H1 (cell line): ENCODE data around the gene LRRFIP1. TPM values are rescaled to one million over a fixed set of nuclear protein-coding genes. Genes with fewer than 3 reads are reported as not detected.

Source experiments
- CTCF ChIA-PET: fragments of 300-600 bp; sonication (Branson Sonifier 250); formaldehyde crosslinking; loops from one replicate; lab custom pipeline; 2021; ENCODE audit not compliant: partially characterized antibody; lab: Charles Lee
- POLR2A ChIA-PET: fragments of 300-600 bp; sonication (Branson Sonifier 250); formaldehyde crosslinking; loops from one replicate; lab custom pipeline; 2021; ENCODE audit warnings: inconsistent platforms; ENCODE audit not compliant: partially characterized antibody; lab: Charles Lee
- DNase-seq, 2 experiments: peaks; one replicate each; pipeline versions ENCODE4 v3.0.0 to v3.0.0-alpha.2; 2010 to 2022; ENCODE audit warnings: low spot score in 2 of 2, low read depth in 1 of 2, mixed read lengths in 1 of 2
- FAIRE-seq: peaks from 2 replicates; lab custom pipeline; 2011; peaks lifted over from hg19 to GRCh38; lab: Jason Lieb, UNC
- H2AFZ ChIP-seq: 2 replicates; pipeline ENCODE4 v1.8.1; 2012; ENCODE audit warnings: low read length, inconsistent platforms
- H2AK5ac ChIP-seq: 2 replicates; pipeline ENCODE4 v1.6.1; 2013; ENCODE audit warnings: low read depth, low read length
- H2BK120ac ChIP-seq: replicated peaks from 2 replicates; pipeline ENCODE3; 2013; ENCODE audit warnings: low read depth, low read length, inconsistent platforms
- H2BK12ac ChIP-seq: 2 replicates; pipeline ENCODE4 v1.6.1; 2013; ENCODE audit warnings: low read depth, low read length
- H2BK15ac ChIP-seq: 2 replicates; pipeline ENCODE4 v1.6.1; 2013; ENCODE audit warnings: low read length
- H2BK20ac ChIP-seq: 2 replicates; pipeline ENCODE4 v1.6.1; 2013; ENCODE audit warnings: low read length
- H2BK5ac ChIP-seq: 2 replicates; pipeline ENCODE4 v1.6.1; 2013; ENCODE audit warnings: low read depth, low read length
- H3K14ac ChIP-seq: 2 replicates; pipeline ENCODE4 v1.6.1; 2013; ENCODE audit warnings: inconsistent platforms; ENCODE audit not compliant: insufficient read length
- H3K18ac ChIP-seq: 2 replicates; pipeline ENCODE4 v1.6.1; 2013; ENCODE audit warnings: low read length; ENCODE audit errors: extremely low read depth
- H3K23ac ChIP-seq: 2 replicates; pipeline ENCODE4 v1.6.1; 2013; ENCODE audit warnings: inconsistent platforms; ENCODE audit not compliant: insufficient read length
- H3K23me2 ChIP-seq: 2 replicates; pipeline ENCODE4 v1.6.1; 2013; ENCODE audit warnings: low read depth, low read length
- H3K27ac ChIP-seq: 2 replicates; pipeline ENCODE4 v1.6.1; 2011; ENCODE audit warnings: low read depth, low read length, inconsistent platforms
- H3K27me3 ChIP-seq, 4 experiments: replicated peaks in 1 of 4; 1 replicate in 1 of 4; 2 replicates in 3 of 4; pipeline versions ENCODE4 v1.6.1 to v1.8.1; 2011 to 2013; ENCODE audit warnings: low read length in 3 of 4, mild to moderate bottlenecking in 3 of 4, inconsistent platforms in 2 of 4, mixed read lengths in 2 of 4, moderate library complexity in 1 of 4; ENCODE audit not compliant: control insufficient read depth in 3 of 4, insufficient read depth in 3 of 4; ENCODE audit errors: extremely low read depth in 1 of 4
- H3K36me3 ChIP-seq, 4 experiments: 2 replicates each; pipeline versions ENCODE4 v1.6.1 to v1.8.1; 2011 to 2013; ENCODE audit warnings: mild to moderate bottlenecking in 4 of 4, low read length in 3 of 4, moderate library complexity in 2 of 4, control low read depth in 1 of 4, inconsistent platforms in 1 of 4; ENCODE audit not compliant: insufficient read depth in 4 of 4, control insufficient read depth in 2 of 4
- H3K4ac ChIP-seq: replicated peaks from 2 replicates; pipeline ENCODE3; 2013; ENCODE audit warnings: low read length, low read depth, mixed read lengths, inconsistent platforms; ENCODE audit not compliant: insufficient read length
- H3K4me1 ChIP-seq, 4 experiments: replicated peaks in 1 of 4; 1 replicate in 1 of 4; 2 replicates in 3 of 4; pipeline versions ENCODE4 v1.6.1 to v1.8.1; 2011 to 2013; ENCODE audit warnings: low read length in 3 of 4, inconsistent platforms in 2 of 4, mixed read lengths in 1 of 4; ENCODE audit not compliant: insufficient read depth in 4 of 4, control insufficient read depth in 3 of 4
- H3K4me2 ChIP-seq, 2 experiments: 2 replicates each; pipeline versions ENCODE4 v1.6.1 to v1.8.1; 2011 to 2013; ENCODE audit warnings: low read depth in 2 of 2, low read length in 2 of 2, control low read depth in 1 of 2, inconsistent platforms in 1 of 2, mild to moderate bottlenecking in 1 of 2; ENCODE audit not compliant: insufficient read depth in 1 of 2
- H3K4me3 ChIP-seq, 4 experiments: fragments of 200-600, 300-600 bp in 1 of 4; sonication (generic), shearing (Covaris generic), sonication (Bioruptor Twin) in 1 of 4; 2 replicates each; pipeline versions ENCODE4 v1.5.1 to v1.8.1; 2011 to 2016; ENCODE audit warnings: low read length in 4 of 4, low read depth in 3 of 4, control low read depth in 2 of 4, inconsistent platforms in 2 of 4, mild to moderate bottlenecking in 2 of 4, mixed read lengths in 1 of 4, moderate library complexity in 1 of 4; ENCODE audit not compliant: insufficient read depth in 2 of 4; ENCODE audit errors: extremely low read depth in 1 of 4
- H3K56ac ChIP-seq: replicated peaks from 2 replicates; pipeline ENCODE3; 2013; ENCODE audit warnings: low read depth, mild to moderate bottlenecking, mixed read lengths, low read length, inconsistent platforms; ENCODE audit not compliant: insufficient read length
- H3K79me1 ChIP-seq: 2 replicates; pipeline ENCODE4 v1.6.1; 2013; ENCODE audit warnings: low read depth, low read length, control low read depth
- H3K79me2 ChIP-seq, 2 experiments: 2 replicates each; pipeline versions ENCODE4 v1.6.1 to v1.8.1; 2012 to 2013; ENCODE audit warnings: low read length in 2 of 2, mild to moderate bottlenecking in 2 of 2, inconsistent platforms in 1 of 2; ENCODE audit not compliant: insufficient read depth in 2 of 2, control insufficient read depth in 1 of 2
- H3K9ac ChIP-seq, 4 experiments: replicated peaks in 1 of 4; 1 replicate in 1 of 4; 2 replicates in 3 of 4; pipeline versions ENCODE4 v1.6.1 to v1.8.1; 2011 to 2013; ENCODE audit warnings: low read depth in 3 of 4, low read length in 3 of 4, control low read depth in 2 of 4, mild to moderate bottlenecking in 2 of 4, moderate library complexity in 2 of 4, inconsistent platforms in 1 of 4; ENCODE audit errors: extremely low read depth in 1 of 4
- H3K9me3 ChIP-seq, 2 experiments: 2 replicates each; pipeline versions ENCODE4 v1.6.1 to v1.8.1; 2012 to 2013; ENCODE audit warnings: mild to moderate bottlenecking in 2 of 2, moderate library complexity in 2 of 2, control low read depth in 1 of 2, inconsistent platforms in 1 of 2, low read depth in 1 of 2, low read length in 1 of 2, mixed read lengths in 1 of 2; ENCODE audit not compliant: insufficient read depth in 2 of 2
- H4K20me1 ChIP-seq, 2 experiments: replicated peaks in 1 of 2; 2 replicates each; pipeline versions ENCODE3 to v1.8.1; 2011 to 2013; ENCODE audit warnings: inconsistent platforms in 2 of 2, low read length in 2 of 2, mild to moderate bottlenecking in 1 of 2; ENCODE audit not compliant: insufficient read depth in 2 of 2, control insufficient read depth in 1 of 2
- H4K5ac ChIP-seq: 2 replicates; pipeline ENCODE4 v1.6.1; 2013; ENCODE audit warnings: low read length, low read depth, mixed read lengths, inconsistent platforms; ENCODE audit not compliant: insufficient read length
- H4K8ac ChIP-seq: 2 replicates; pipeline ENCODE4 v1.8.0; 2013; ENCODE audit warnings: mild to moderate bottlenecking, moderate library complexity, low read length, inconsistent platforms; ENCODE audit not compliant: insufficient read depth; ENCODE audit errors: extremely low read depth
- H4K91ac ChIP-seq: replicated peaks from 2 replicates; pipeline ENCODE3; 2013; ENCODE audit warnings: low read length, mixed read lengths, inconsistent platforms; ENCODE audit not compliant: insufficient read length
- CREB1 ChIP-seq: IDR thresholded peaks from 2 replicates; pipeline ENCODE4 v1.6.1; 2012; ENCODE audit warnings: inconsistent platforms
- E2F6 ChIP-seq: IDR thresholded peaks from 2 replicates; pipeline ENCODE4 v1.6.1; 2012; ENCODE audit warnings: inconsistent platforms
- HDAC6 ChIP-seq: IDR thresholded peaks from one replicate; pipeline ENCODE4 v1.7.1; 2012; ENCODE audit warnings: low read depth, mild to moderate bottlenecking, inconsistent platforms, low read length, moderate library complexity
- JUN ChIP-seq: IDR thresholded peaks from 2 replicates; pipeline ENCODE4 v1.6.1; 2011; ENCODE audit warnings: low read depth, mild to moderate bottlenecking, improper control_type of control experiment, low read length
- KDM1A ChIP-seq: fragments of 200-600, 300-600 bp; sonication (generic); IDR thresholded peaks from 2 replicates; pipeline ENCODE4 v1.7.1; 2016; ENCODE audit warnings: mild to moderate bottlenecking, low read length, borderline replicate concordance
- KDM5A ChIP-seq: fragments of 200-600 bp; IDR thresholded peaks from 2 replicates; pipeline ENCODE4 v1.7.1; 2012; ENCODE audit warnings: mild to moderate bottlenecking, low read length, inconsistent platforms, mixed read lengths
- POU5F1 ChIP-seq: IDR thresholded peaks from 2 replicates; pipeline ENCODE4 v1.6.1; 2011; ENCODE audit warnings: low read depth, mild to moderate bottlenecking, low read length, moderate library complexity
- RBBP5 ChIP-seq: IDR thresholded peaks from 2 replicates; pipeline ENCODE4 v1.7.1; 2012; ENCODE audit warnings: low read depth, mild to moderate bottlenecking, inconsistent platforms, low read length, moderate library complexity, borderline replicate concordance
- RNF2 ChIP-seq: fragments of 200-900, 300-1000 bp; sonication (generic); IDR thresholded peaks from 2 replicates; pipeline ENCODE4 v1.7.1; 2016; ENCODE audit warnings: borderline replicate concordance, low read depth, mild to moderate bottlenecking, antibody characterized with exemption, low read length; ENCODE audit not compliant: poor library complexity, severe bottlenecking; ENCODE audit errors: missing control alignments
- SIX5 ChIP-seq: IDR thresholded peaks from 2 replicates; pipeline ENCODE4 v1.6.1; 2011; ENCODE audit warnings: mild to moderate bottlenecking, low read depth, low read length
- TAF7 ChIP-seq: optimal IDR thresholded peaks from 2 replicates; pipeline ENCODE3; 2011; ENCODE audit warnings: low read depth, mild to moderate bottlenecking, inconsistent platforms, low read length, moderate library complexity, borderline replicate concordance
- TBP ChIP-seq: IDR thresholded peaks from 2 replicates; pipeline ENCODE4 v1.6.1; 2011; ENCODE audit warnings: low read depth, low read length, improper control_type of control experiment
- TCF12 ChIP-seq: IDR thresholded peaks from 2 replicates; pipeline ENCODE4 v1.6.1; 2011; ENCODE audit warnings: low read depth, mild to moderate bottlenecking, low read length
- ZNF274 ChIP-seq: IDR thresholded peaks from 2 replicates; pipeline ENCODE4 v1.7.0; 2012; ENCODE audit warnings: low read length, borderline replicate concordance; ENCODE audit errors: extremely low read depth
- WGBS, 2 experiments: shearing (Covaris generic) in 1 of 2; methylation state at CpG; one replicate each; pipeline versions ENCODE4 v1.1.6 to v1.1.7; 2013 to 2015; ENCODE audit warnings: low lambda C conversion rate in 2 of 2, mixed read lengths in 2 of 2, inconsistent platforms in 1 of 2, low coverage in 1 of 2, missing lambda C conversion rate in 1 of 2; ENCODE audit not compliant: insufficient replicate concordance in 2 of 2, insufficient coverage in 1 of 2, insufficient read length in 1 of 2; ENCODE audit errors: extremely low coverage in 1 of 2, missing lambda C conversion rate in 1 of 2; 5-methylcytosine and 5-hydroxymethylcytosine counted together
- polyA plus RNA-seq, 7 experiments: library from polyadenylated mRNA; depleted of rRNA in 3 of 7; stranded (reverse) in 5 of 7; unstranded in 2 of 7; fragments of >200 nt in 5 of 7; fragments of 200-250 nt in 2 of 7; gene quantifications; 1 replicate in 5 of 7; 2 replicates in 1 of 7; 4 replicates in 1 of 7; pipeline versions ENCODE4 v1.2.1 to v1.2.3, GENCODE V29; 2011 to 2013; ENCODE audit warnings: missing spikeins in 2 of 7, mixed read lengths in 2 of 7
- total RNA-seq: library from RNA; stranded (reverse); fragmentation: NEBNext Ultra II Directional; extraction: Animal tissue kit (Norgen Biotek cat#: 25700); gene quantifications from 2 replicates; pipeline ENCODE4 v1.2.1, GENCODE V29; 2021

The LRRFIP1 gene
- total and polyA plus RNA-seq, 2 of the 8 experiments (the other 6 are each of a cell fraction or from before 2014, with no cell fraction given), result 12.1 to 75.8 TPM

- Histone ChIP-seq H2AFZ (no peak overlapping the region), H3K27ac (no peak overlapping the region), H4K8ac (no peak overlapping the region), H3K9ac (no peak overlapping the region), H3K4ac (no peak overlapping the region), H4K20me1 (peaks cover 0 to 2% of the 10 kb centered on the region in 2 experiments), H2AK5ac (no peak overlapping the region), H3K18ac (no peak overlapping the region), H2BK12ac (no peak overlapping the region), H4K5ac (no peak overlapping the region), H3K23me2 (peaks cover 5% of the 10 kb centered on the region), H3K4me3 (no peak overlapping the region), H3K9me3 (no peaks in the 10 kb centered on the region; a peak in 1 of 4 replicates), H3K4me1 (peaks cover 3 to 13% (median 8%) of the 10 kb centered on the region in 4 experiments; a peak in 5 of 7 replicates), H3K27me3 (peaks cover 0 to 31% (median 24%) of the 10 kb centered on the region in 4 experiments; a peak in 6 of 7 replicates), H2BK15ac (no peak overlapping the region), H3K23ac (no peak overlapping the region), H3K79me1 (peaks cover 11% of the 10 kb centered on the region), H2BK5ac (no peak overlapping the region), H3K14ac (no peak overlapping the region), H4K91ac (no peak overlapping the region), H3K56ac (no peak overlapping the region), H3K4me2 (peak overlapping the region in 1 of 2 experiments; percentile 87; a peak in 1 of 4 replicates), H3K79me2 (peaks cover 0 to 12% of the 10 kb centered on the region in 2 experiments; a peak in 3 of 4 replicates), H2BK120ac (no peak overlapping the region), H2BK20ac (no peak overlapping the region), H3K36me3 (peaks cover 0 to 2% (median 0%) of the 10 kb centered on the region in 4 experiments; a peak in 2 of 8 replicates)
- FAIRE-seq (no peak), DNase-seq (no peak)
- 93% methylated on average over 1 of the region's 1 CpG; no CpG with 5 or more reads in 1 of the 2 experiments for WGBS, 2 experiments
- POLR2A ChIA-PET, result interaction anchor here (0.9 to 6.7 kb wide), 3 partner anchors 10 to 15 kb away, joined by 3 to 42 read pairs (median 3); no protein-coding TSS in a partner anchor
- CTCF ChIA-PET, result interaction anchor here (0.8 to 1.5 kb wide), 3 partner anchors 12 to 41 kb away, joined by 3 to 4 read pairs (median 3); no protein-coding TSS in a partner anchor
- no peak for TF ChIP-seq RNF2
- no peak for TF ChIP-seq SIX5
- TF ChIP-seq HDAC6, result no peak
- TF ChIP-seq JUN, result no peak
- TF ChIP-seq TCF12, result no peak
- TF ChIP-seq KDM1A, result no peak
- TF ChIP-seq ZNF274, result no peak
- no peak for TF ChIP-seq KDM5A
- no peak for TF ChIP-seq TAF7
- no peak for TF ChIP-seq E2F6
- no peak for TF ChIP-seq TBP
- TF ChIP-seq RBBP5, result no peak
- TF ChIP-seq CREB1, result no peak
- no peak for TF ChIP-seq POU5F1
Measured at GRCh38 chr2:237629188-237629534, 1.8 kb downstream of the LRRFIP1 start.
